ENCODE results near the gene PIAS1.

Gene PIAS1

GRCh38 chr15:68204361-68204760 lies 150.2 kb downstream of the PIAS1 start (continued):
- TF ChIP-seq, protein P1, sequence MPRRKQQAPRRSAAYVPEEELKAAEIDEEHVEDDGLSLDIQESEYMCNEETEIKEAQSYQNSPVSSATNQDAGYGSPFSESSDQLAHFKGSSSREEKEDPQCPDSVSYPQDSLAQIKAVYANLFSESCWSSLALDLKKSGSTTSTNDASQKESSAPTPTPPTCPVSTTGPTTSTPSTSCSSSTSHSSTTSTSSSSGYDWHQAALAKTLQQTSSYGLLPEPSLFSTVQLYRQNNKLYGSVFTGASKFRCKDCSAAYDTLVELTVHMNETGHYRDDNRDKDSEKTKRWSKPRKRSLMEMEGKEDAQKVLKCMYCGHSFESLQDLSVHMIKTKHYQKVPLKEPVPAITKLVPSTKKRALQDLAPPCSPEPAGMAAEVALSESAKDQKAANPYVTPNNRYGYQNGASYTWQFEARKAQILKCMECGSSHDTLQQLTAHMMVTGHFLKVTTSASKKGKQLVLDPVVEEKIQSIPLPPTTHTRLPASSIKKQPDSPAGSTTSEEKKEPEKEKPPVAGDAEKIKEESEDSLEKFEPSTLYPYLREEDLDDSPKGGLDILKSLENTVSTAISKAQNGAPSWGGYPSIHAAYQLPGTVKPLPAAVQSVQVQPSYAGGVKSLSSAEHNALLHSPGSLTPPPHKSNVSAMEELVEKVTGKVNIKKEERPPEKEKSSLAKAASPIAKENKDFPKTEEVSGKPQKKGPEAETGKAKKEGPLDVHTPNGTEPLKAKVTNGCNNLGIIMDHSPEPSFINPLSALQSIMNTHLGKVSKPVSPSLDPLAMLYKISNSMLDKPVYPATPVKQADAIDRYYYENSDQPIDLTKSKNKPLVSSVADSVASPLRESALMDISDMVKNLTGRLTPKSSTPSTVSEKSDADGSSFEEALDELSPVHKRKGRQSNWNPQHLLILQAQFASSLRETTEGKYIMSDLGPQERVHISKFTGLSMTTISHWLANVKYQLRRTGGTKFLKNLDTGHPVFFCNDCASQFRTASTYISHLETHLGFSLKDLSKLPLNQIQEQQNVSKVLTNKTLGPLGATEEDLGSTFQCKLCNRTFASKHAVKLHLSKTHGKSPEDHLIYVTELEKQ (tag by site-specific recombination; IDR thresholded peaks at IDR 0.05; ENCODE audit: borderline replicate concordance): no peak
- TF ChIP-seq ZNF514 (tag by site-specific recombination; IDR thresholded peaks at IDR 0.05) (no peak), GLI4 (tag by site-specific recombination; IDR thresholded peaks at IDR 0.05) (no peak)

GRCh38 chr15:68204776-68205557 lies 150.9 kb downstream of the PIAS1 start, which contains the start of gene CALML4:
CALML4 (minus strand) TSS chr15:68205332; CDS start chr15:68205247, 85 bp downstream.
- no peak within 1 kb of the TSS for H3K4me3 ChIP-seq (ENCODE audit: low read depth, low read length)
- H3K27ac ChIP-seq (ENCODE audit: extremely low read depth, low read depth, low read length): no peak within 1 kb of the TSS
- no peaks in the 10 kb centered on the region for H3K9me3 ChIP-seq (ENCODE audit: control insufficient read depth, insufficient read depth, low read depth, low read length)
- peaks cover 0 to 26% of the 10 kb centered on the region in 2 experiments; a peak in 1 of 3 replicates for H3K36me3 ChIP-seq (ENCODE audit: control insufficient read depth in 2 of 2, insufficient read depth in 1 of 2, low read length in 2 of 2)
- H3K4me1 ChIP-seq (ENCODE audit: control insufficient read depth, insufficient read depth, low read length): no peaks in the 10 kb centered on the region
- POLR2A ChIA-PET: interaction anchor here (0.6 kb wide), 1 partner anchor 229 kb away, joined by 3 read pairs; no protein-coding TSS in a partner anchor
- TF ChIP-seq GLIS1 (tag by site-specific recombination; IDR thresholded peaks at IDR 0.05): peak; percentile 47; the same call in 1 of the 2 replicates
- TF ChIP-seq ZNF544 (tag by site-specific recombination; IDR thresholded peaks at IDR 0.05): no peak
- TF ChIP-seq ZNF37A (tag by site-specific recombination; IDR thresholded peaks at IDR 0.05): no peak
- TF ChIP-seq ZNF621 (tag by site-specific recombination; IDR thresholded peaks at IDR 0.05): no peak
- CTCF ChIA-PET: no interaction called here

DNA sequence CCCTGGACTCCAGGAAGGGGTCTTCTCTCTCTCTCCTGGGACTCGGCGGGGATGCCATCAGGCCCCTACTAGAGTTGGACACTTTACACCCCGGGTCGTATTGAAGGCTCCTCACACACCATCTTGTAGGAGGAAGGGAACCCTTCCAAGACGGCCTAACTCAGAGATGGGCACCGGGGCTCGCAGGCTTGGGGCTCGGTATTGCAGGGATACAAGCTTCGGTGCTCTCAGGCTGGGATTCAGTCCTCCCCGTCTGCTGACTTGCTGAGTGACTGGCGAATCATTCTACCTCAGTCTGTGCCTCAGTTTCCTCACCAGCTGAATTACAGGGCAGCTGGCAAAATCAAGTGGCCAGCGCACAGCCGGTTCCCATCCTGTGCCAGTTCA lies 151.4 kb downstream of the PIAS1 start:
- ChIA-PET POLR2A (interaction anchor here (0.6 kb wide), 1 partner anchor 228 kb away, joined by 3 read pairs; no protein-coding TSS in a partner anchor), CTCF (no interaction called here)
- Histone ChIP-seq H3K4me1 (ENCODE audit: control insufficient read depth, insufficient read depth, low read length) (no peaks in the 10 kb centered on the region), H3K9me3 (ENCODE audit: control insufficient read depth, insufficient read depth, low read depth, low read length) (no peaks in the 10 kb centered on the region), H3K27ac (ENCODE audit: extremely low read depth, low read depth, low read length) (no peak overlapping the region), H3K4me3 (ENCODE audit: low read depth, low read length) (no peak overlapping the region), H3K36me3 (ENCODE audit: control insufficient read depth in 2 of 2, insufficient read depth in 1 of 2, low read length in 2 of 2) (peaks cover 0 to 27% of the 10 kb centered on the region in 2 experiments; a peak in 1 of 3 replicates)
- TF ChIP-seq ZBTB8A (tag by site-specific recombination; IDR thresholded peaks at IDR 0.05) (no peak), ZNF623 (tag by site-specific recombination; IDR thresholded peaks at IDR 0.05) (no peak)

GRCh38 chr15:68205954-68206539 lies 151.9 kb downstream of the PIAS1 start:
- no peak overlapping the region for H3K27ac ChIP-seq (ENCODE audit: extremely low read depth, low read depth, low read length)
- peaks cover 0 to 28% of the 10 kb centered on the region in 2 experiments; a peak in 1 of 3 replicates for H3K36me3 ChIP-seq (ENCODE audit: control insufficient read depth in 2 of 2, insufficient read depth in 1 of 2, low read length in 2 of 2)
- TF ChIP-seq SCRT2 (tag by site-specific recombination; IDR thresholded peaks at IDR 0.05): peak; percentile 62
- no peak for TF ChIP-seq ZNF549 (tag by site-specific recombination; IDR thresholded peaks at IDR 0.05)
- no peak for TF ChIP-seq ZNF23 (tag by site-specific recombination; IDR thresholded peaks at IDR 0.05; ENCODE audit: borderline replicate concordance)
- H3K9me3 ChIP-seq (ENCODE audit: control insufficient read depth, insufficient read depth, low read depth, low read length): no peaks in the 10 kb centered on the region
- ChIA-PET CTCF (no interaction called here), POLR2A (no interaction called here)
- no peak overlapping the region for H3K4me3 ChIP-seq (ENCODE audit: low read depth, low read length)
- H3K4me1 ChIP-seq (ENCODE audit: control insufficient read depth, insufficient read depth, low read length): no peaks in the 10 kb centered on the region

All from HEK293 (cell line).